Adrenal gland (tissue), 5 donors: ENCODE results near the gene KPNA1.

Experiments
- POLR2A ChIP-seq, 2 donors: fragments of 450-650 bp; IDR thresholded peaks; one replicate each; pipeline ENCODE4 v1.6.1; 2017; ENCODE audit warnings: antibody characterized with exemption in 2 of 2, mild to moderate bottlenecking in 2 of 2, moderate library complexity in 1 of 2
- TF ChIP-seq, protein P1 (sequence below), 6 experiments: fragments of 450-650 bp in 4 of 6; fragments of 200-600 bp in 2 of 6; sonication (generic) in 1 of 6; IDR thresholded peaks; 1 replicate in 5 of 6; 2 replicates in 1 of 6; pipeline versions ENCODE4 v1.5.1 to v1.8.0; 2016 to 2021; ENCODE audit warnings: antibody characterized with exemption in 6 of 6, mild to moderate bottlenecking in 2 of 6, moderate library complexity in 1 of 6
- donor health status: DM: no; HTN: no; CAD: no.

GRCh38 chr3:122395582-122395981 is 119.2 kb downstream of the KPNA1 start:
- no peak for TF ChIP-seq POLR2A (IDR thresholded peaks at IDR 0.05)
- TF ChIP-seq, protein P1, sequence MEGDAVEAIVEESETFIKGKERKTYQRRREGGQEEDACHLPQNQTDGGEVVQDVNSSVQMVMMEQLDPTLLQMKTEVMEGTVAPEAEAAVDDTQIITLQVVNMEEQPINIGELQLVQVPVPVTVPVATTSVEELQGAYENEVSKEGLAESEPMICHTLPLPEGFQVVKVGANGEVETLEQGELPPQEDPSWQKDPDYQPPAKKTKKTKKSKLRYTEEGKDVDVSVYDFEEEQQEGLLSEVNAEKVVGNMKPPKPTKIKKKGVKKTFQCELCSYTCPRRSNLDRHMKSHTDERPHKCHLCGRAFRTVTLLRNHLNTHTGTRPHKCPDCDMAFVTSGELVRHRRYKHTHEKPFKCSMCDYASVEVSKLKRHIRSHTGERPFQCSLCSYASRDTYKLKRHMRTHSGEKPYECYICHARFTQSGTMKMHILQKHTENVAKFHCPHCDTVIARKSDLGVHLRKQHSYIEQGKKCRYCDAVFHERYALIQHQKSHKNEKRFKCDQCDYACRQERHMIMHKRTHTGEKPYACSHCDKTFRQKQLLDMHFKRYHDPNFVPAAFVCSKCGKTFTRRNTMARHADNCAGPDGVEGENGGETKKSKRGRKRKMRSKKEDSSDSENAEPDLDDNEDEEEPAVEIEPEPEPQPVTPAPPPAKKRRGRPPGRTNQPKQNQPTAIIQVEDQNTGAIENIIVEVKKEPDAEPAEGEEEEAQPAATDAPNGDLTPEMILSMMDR (IDR thresholded peaks at IDR 0.05), result no peak
